DND-41 (cell line): ENCODE data around the gene GGCT.

Source experiments
- ATAC-seq: fragments of 200-7000 bp; cut with Tn5 transposase; 3 replicates; pipeline ENCODE4 v1.9.1; 2021; ENCODE audit warnings: low read depth; ENCODE audit not compliant: insufficient read depth
- DNase-seq: peaks from one replicate; pipeline ENCODE4 v3.0.0-alpha.2; 2020
- H2AFZ ChIP-seq: 2 replicates; pipeline ENCODE4 v1.6.0; 2012; ENCODE audit warnings: low read depth, low read length
- H3K27ac ChIP-seq: 2 replicates; pipeline ENCODE4 v1.5.1; 2012; ENCODE audit warnings: low read length, inconsistent platforms
- H3K27me3 ChIP-seq: fragments of 200-600 bp; sonication (generic); 2 replicates; pipeline ENCODE4 v1.6.0; 2012; ENCODE audit warnings: low read length, mild to moderate bottlenecking, inconsistent platforms; ENCODE audit not compliant: insufficient read depth, poor library complexity
- H3K36me3 ChIP-seq: 2 replicates; pipeline ENCODE4 v1.5.1; 2012; ENCODE audit warnings: low read length, inconsistent platforms; ENCODE audit not compliant: insufficient read depth
- H3K4me1 ChIP-seq: 2 replicates; pipeline ENCODE4 v1.5.1; 2012; ENCODE audit warnings: mild to moderate bottlenecking, low read length; ENCODE audit not compliant: insufficient read depth
- H3K4me2 ChIP-seq: 2 replicates; pipeline ENCODE4 v1.6.0; 2012; ENCODE audit warnings: mild to moderate bottlenecking, moderate library complexity, low read length, inconsistent platforms; ENCODE audit not compliant: insufficient read depth
- H3K4me3 ChIP-seq, 2 experiments: fragments of 200-600 bp in 1 of 2; shearing (Covaris generic) in 1 of 2; 2 replicates each; pipeline ENCODE4 v1.5.1; 2012 to 2016; ENCODE audit warnings: inconsistent platforms in 2 of 2, low read length in 2 of 2, mild to moderate bottlenecking in 2 of 2, low read depth in 1 of 2, moderate library complexity in 1 of 2
- H3K79me2 ChIP-seq: 2 replicates; pipeline ENCODE4 v1.6.0; 2012; ENCODE audit warnings: low read length, inconsistent platforms; ENCODE audit not compliant: insufficient read depth
- H3K9ac ChIP-seq: 2 replicates; pipeline ENCODE4 v1.6.0; 2012; ENCODE audit warnings: low read depth, mild to moderate bottlenecking, inconsistent platforms, low read length, moderate library complexity
- H3K9me3 ChIP-seq: 2 replicates; pipeline ENCODE4 v1.5.1; 2012; ENCODE audit warnings: low read length, moderate library complexity, mild to moderate bottlenecking, inconsistent platforms; ENCODE audit not compliant: insufficient read depth, severe bottlenecking
- H4K20me1 ChIP-seq: 2 replicates; pipeline ENCODE4 v1.6.0; 2012; ENCODE audit warnings: low read length; ENCODE audit not compliant: insufficient read depth
- CTCF ChIP-seq: IDR thresholded peaks from 2 replicates; pipeline ENCODE4 v1.5.1; 2012; ENCODE audit warnings: borderline replicate concordance, low read length, moderate library complexity, mild to moderate bottlenecking; ENCODE audit not compliant: poor library complexity, severe bottlenecking; ENCODE audit errors: extremely low read depth
- EZH2 ChIP-seq: IDR thresholded peaks from 3 replicates; pipeline ENCODE4 v1.6.1; 2012; ENCODE audit warnings: borderline replicate concordance, low read depth, mild to moderate bottlenecking, moderate library complexity, low read length, inconsistent platforms; ENCODE audit not compliant: severe bottlenecking

The GGCT gene

GRCh38 chr7:30472081-30472783 lies 32.4 kb downstream of the GGCT start:
- H3K79me2 ChIP-seq = peaks cover 86% of the 10 kb centered on the region
- H3K27me3 ChIP-seq = no peaks in the 10 kb centered on the region
- H3K4me2 ChIP-seq = no peak overlapping the region
- peaks cover 19% of the 10 kb centered on the region for H3K4me1 ChIP-seq
- H3K36me3 ChIP-seq = peaks cover 18% of the 10 kb centered on the region
- no peaks in the 10 kb centered on the region for H3K9me3 ChIP-seq
- no peak overlapping the region for H3K27ac ChIP-seq
- ATAC-seq = peak; percentile 63
- no peak overlapping the region for H3K4me3 ChIP-seq
- no peak for DNase-seq
- no peak overlapping the region for H2AFZ ChIP-seq
- peaks cover 20% of the 10 kb centered on the region; the same call in 1 of the 2 replicates for H4K20me1 ChIP-seq
- TF ChIP-seq EZH2 = no peak
- TF ChIP-seq CTCF = no peak
- no peak overlapping the region for H3K9ac ChIP-seq

GRCh38 chr7:30471205-30471604 lies 33.4 kb downstream of the GGCT start:
- Histone ChIP-seq H3K4me3 (no peak overlapping the region), H2AFZ (no peak overlapping the region), H3K9ac (no peak overlapping the region), H3K27me3 (no peaks in the 10 kb centered on the region), H3K4me1 (peaks cover 8% of the 10 kb centered on the region), H3K79me2 (peaks cover 85% of the 10 kb centered on the region), H4K20me1 (peaks cover 20% of the 10 kb centered on the region; the same call in 1 of the 2 replicates), H3K36me3 (peaks cover 18% of the 10 kb centered on the region), H3K27ac (no peak overlapping the region), H3K4me2 (no peak overlapping the region), H3K9me3 (no peaks in the 10 kb centered on the region)
- TF ChIP-seq CTCF (no peak), EZH2 (no peak)
- ATAC-seq (0 out of 3 replicates have a peak, but pooled peaks have one; percentile 21), DNase-seq (no peak)

- Histone ChIP-seq H3K4me1 (peaks cover 4% of the 10 kb centered on the region), H3K4me2 (no peak overlapping the region), H3K9me3 (no peaks in the 10 kb centered on the region), H3K36me3 (peaks cover 18% of the 10 kb centered on the region), H2AFZ (no peak overlapping the region), H3K27ac (no peak overlapping the region), H3K27me3 (no peaks in the 10 kb centered on the region), H3K9ac (no peak overlapping the region), H4K20me1 (peaks cover 22% of the 10 kb centered on the region; the same call in 1 of the 2 replicates), H3K4me3 (no peak overlapping the region), H3K79me2 (peaks cover 82% of the 10 kb centered on the region)
- TF ChIP-seq EZH2 = no peak
- no peak for DNase-seq
- ATAC-seq = no peak
Measured at GRCh38 chr7:30470771-30471170, 33.9 kb downstream of the GGCT start.

GRCh38 chr7:30470163-30470770 lies 34.4 kb downstream of the GGCT start:
- Histone ChIP-seq H3K9ac (no peak overlapping the region), H2AFZ (no peak overlapping the region), H3K27ac (no peak overlapping the region), H3K27me3 (no peaks in the 10 kb centered on the region), H3K36me3 (peaks cover 15% of the 10 kb centered on the region), H3K4me2 (no peak overlapping the region), H3K9me3 (no peaks in the 10 kb centered on the region), H3K4me1 (no peaks in the 10 kb centered on the region), H3K79me2 (peaks cover 79% of the 10 kb centered on the region), H4K20me1 (peaks cover 24% of the 10 kb centered on the region; the same call in 1 of the 2 replicates), H3K4me3 (no peak overlapping the region)
- TF ChIP-seq EZH2 = no peak
- no peak for TF ChIP-seq CTCF
- DNase-seq (no peak), ATAC-seq (no peak)
